Neuron (in vitro differentiated cells): ENCODE measurements around the gene RBBP8.

Source experiments
- H2AFZ ChIP-seq: one replicate; pipeline ENCODE4 v1.6.1; 2013; ENCODE audit warnings: low read depth, mild to moderate bottlenecking, inconsistent platforms, low read length, moderate library complexity
- H3K27me3 ChIP-seq: one replicate; pipeline ENCODE4 v1.6.1; 2013; ENCODE audit warnings: low read length; ENCODE audit not compliant: insufficient read depth
- H3K36me3 ChIP-seq: one replicate; pipeline ENCODE4 v1.6.1; 2013; ENCODE audit warnings: low read length; ENCODE audit not compliant: insufficient read depth
- H3K4me1 ChIP-seq: one replicate; pipeline ENCODE4 v1.6.1; 2013; ENCODE audit warnings: low read length; ENCODE audit not compliant: insufficient read depth
- H3K4me3 ChIP-seq: 2 replicates; pipeline ENCODE4 v1.5.1; 2013; ENCODE audit warnings: mild to moderate bottlenecking, low read length, moderate library complexity
- H3K9me3 ChIP-seq: one replicate; pipeline ENCODE4 v1.6.1; 2013; ENCODE audit warnings: low read length

The RBBP8 gene

GRCh38 chr18:23073996-23074606, 141.0 kb downstream of the RBBP8 start:
- Histone ChIP-seq H3K4me1 (peaks cover 4% of the 10 kb centered on the region), H3K36me3 (no peaks in the 10 kb centered on the region), H2AFZ (no peak overlapping the region), H3K4me3 (no peak overlapping the region), H3K9me3 (no peaks in the 10 kb centered on the region), H3K27me3 (no peaks in the 10 kb centered on the region)
